GM12801 (cell line): Measurements from ENCODE around the gene ABLIM3.

ENCODE experiments used
- TF ChIP-seq, protein P1 (sequence below): IDR thresholded peaks from one replicate; pipeline ENCODE4 v1.5.1; 2011; ENCODE audit warnings: control low read depth; ENCODE audit not compliant: insufficient read length; ENCODE audit errors: extremely low read depth

Gene ABLIM3

DNA sequence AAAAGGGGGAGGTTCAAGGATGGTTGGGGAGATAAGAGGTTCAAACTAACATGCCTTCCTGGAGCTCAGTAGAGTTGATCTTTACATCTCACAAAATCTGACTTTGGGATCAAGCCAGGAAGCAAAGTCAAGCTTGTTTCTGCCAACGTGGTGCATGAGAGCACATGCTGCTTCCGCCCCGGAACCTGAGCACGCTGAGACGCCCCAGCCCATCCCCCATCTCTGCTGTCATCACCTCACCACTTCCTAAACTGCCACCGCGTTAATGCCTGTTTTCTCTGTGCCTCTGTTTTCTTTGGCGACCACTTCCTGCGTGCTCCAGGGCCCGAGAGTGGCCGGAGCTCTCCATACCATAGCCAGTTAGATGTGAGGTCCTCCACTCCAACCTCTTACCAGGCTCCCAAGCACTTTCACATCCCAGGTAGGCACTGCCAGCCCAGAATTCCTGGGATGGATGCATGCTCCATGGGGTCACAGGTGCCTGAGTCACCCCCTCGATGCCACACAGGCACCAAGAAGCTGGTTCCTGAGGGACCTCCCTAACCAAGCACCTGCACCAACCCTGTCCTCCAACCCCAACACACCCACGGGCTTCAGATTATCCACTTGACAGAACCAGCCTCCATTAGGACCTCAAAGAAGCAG is 99.2 kb downstream of the ABLIM3 start:
- TF ChIP-seq, protein P1, sequence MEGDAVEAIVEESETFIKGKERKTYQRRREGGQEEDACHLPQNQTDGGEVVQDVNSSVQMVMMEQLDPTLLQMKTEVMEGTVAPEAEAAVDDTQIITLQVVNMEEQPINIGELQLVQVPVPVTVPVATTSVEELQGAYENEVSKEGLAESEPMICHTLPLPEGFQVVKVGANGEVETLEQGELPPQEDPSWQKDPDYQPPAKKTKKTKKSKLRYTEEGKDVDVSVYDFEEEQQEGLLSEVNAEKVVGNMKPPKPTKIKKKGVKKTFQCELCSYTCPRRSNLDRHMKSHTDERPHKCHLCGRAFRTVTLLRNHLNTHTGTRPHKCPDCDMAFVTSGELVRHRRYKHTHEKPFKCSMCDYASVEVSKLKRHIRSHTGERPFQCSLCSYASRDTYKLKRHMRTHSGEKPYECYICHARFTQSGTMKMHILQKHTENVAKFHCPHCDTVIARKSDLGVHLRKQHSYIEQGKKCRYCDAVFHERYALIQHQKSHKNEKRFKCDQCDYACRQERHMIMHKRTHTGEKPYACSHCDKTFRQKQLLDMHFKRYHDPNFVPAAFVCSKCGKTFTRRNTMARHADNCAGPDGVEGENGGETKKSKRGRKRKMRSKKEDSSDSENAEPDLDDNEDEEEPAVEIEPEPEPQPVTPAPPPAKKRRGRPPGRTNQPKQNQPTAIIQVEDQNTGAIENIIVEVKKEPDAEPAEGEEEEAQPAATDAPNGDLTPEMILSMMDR, result no peak

DNA sequence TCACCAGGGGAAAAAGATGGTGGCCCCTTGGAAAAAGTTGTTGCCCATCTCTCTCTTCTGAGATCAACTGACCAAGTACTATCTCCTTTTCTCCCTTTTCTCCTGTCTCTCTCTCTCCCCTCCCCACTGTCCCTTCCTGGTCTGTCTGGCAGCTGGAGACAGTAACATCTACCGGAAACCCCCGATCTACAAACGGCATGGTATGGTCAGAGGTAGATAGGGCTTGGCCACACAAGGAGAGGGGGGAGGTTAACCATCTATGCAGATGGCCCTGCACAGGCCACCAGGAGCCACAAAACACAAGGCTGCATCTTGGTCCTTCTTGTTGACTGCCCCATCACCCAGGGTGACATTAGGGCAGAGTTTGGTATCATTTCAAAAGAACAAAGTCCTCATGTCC is 101.0 kb downstream of the ABLIM3 start:
- TF ChIP-seq, protein P1, result no peak

DNA sequence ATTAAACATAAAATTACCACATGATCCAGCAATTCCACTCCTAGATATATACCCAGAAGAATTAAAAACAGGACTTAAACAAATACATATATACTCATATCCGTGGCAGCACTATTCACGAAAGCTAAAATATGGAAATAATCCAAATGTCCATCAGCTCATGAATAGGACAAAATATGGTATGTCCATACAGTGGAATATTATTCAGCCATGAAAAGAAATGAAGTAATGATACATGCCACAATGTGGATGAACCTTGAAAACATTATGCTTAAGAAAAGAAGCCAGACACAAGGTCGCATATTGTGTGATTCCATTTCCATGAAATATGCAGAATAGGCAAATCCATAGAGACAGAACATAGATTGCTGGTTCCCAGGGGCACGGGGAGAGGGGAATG is 105.6 kb downstream of the ABLIM3 start:
- TF ChIP-seq, protein P1, result no peak

DNA sequence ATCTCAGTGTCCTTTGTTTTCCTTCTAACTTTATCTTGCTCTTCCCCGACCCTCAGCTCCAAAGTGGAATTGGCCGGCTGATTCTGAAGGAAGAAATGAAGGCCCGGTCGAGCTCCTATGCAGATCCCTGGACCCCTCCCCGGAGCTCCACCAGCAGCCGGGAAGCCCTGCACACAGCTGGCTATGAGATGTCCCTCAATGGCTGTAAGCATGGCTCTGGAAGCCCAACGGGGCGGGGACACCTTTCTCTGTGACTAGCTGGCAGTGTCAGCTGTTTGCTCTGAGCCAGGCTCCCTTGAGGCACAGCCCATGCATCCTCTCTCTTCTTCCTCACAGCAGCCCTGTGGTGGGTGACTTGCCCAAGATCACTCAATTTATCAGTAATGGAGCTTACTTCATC is 106.4 kb downstream of the ABLIM3 start:
- TF ChIP-seq, protein P1, result no peak

DNA sequence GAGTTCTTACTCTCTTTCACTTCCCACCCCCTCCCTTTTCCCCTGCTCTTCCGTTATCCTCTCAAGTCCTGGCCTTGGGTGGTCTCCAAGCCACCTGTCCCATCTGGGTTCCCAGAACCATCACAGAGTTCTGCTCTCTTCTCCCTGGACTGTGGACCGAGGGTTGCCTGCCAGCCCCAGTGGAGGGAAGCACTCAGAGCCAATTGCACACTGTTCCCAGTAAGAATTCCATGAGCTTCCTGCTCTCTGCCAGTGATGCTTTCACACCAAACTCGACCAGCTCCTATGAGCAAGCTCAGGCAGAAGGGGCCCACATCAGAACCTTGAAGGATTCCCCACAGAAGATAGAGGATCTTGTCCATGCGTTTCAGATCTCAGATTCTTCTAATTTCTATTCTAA is 110.3 kb downstream of the ABLIM3 start:
- TF ChIP-seq, protein P1, result no peak

DNA sequence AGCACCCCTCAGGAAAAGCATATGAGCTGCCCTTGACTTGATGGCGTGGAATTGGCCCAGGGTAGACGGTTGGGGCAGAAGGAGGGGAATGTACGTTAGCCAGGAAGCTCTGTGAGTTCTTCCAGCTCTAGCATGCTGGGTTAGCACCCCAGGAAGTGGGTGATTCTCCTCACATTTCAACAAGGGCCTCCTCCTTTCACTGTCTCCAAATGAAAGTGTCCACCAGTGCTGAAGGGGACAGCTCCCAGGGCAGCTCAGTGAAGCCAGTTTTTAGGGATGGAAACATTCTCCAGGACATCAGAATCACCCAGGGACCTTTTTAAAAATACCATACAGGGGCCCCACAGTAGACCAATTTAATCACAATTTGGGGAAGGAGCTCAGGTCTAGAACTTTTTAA is 113.2 kb downstream of the ABLIM3 start:
- TF ChIP-seq, protein P1, result no peak

DNA sequence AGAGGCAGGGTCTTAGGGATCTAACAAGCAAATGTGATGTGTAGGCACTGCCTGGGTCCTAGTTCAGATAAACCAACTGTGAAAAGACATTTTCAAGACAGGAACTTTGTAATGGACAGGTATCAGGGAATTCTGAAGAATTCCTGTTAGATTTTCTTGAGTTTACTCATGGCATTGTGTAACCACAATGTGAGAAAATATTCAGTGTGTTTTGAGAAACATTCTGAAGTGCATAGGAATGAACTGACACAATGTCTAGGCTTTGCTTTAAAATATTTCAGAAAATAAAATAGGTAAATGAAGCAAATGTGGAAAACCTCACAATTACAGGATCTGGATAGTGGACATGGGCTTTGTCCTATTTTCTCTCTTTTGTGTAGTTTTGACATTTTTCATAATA is 115.2 kb downstream of the ABLIM3 start:
- TF ChIP-seq, protein P1, result no peak

DNA sequence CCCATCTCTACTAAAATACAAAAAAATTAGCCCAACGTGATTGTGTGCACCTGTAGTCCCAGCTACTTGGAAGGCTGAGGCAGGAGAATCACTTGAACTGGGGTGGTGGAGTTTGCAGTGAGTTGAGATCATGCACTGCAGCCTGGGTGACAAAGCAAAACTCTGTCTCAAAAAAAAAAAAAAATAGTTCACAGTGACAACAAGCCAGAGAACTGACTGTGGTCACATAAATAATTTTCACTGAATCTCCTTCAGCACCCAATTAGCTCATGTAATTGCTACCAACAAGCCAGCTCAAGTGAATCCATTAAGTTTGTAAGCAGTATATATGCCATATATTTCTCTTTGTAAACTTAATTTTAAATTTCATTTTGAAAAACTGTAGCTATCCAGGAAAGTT is 115.8 kb downstream of the ABLIM3 start:
- TF ChIP-seq, protein P1, result no peak
